Fibroblast of lung (primary cell): ENCODE data around the gene CFLAR. TPM values are rescaled to one million over a fixed set of nuclear protein-coding genes. Genes with fewer than 3 reads are reported as not detected.

Experiments
- DNase-seq, 2 donors: peaks; one replicate each; pipeline versions ENCODE4 v3.0.0 to v3.0.0-alpha.2; 2010; ENCODE audit warnings: low read depth in 2 of 2
- H2AFZ ChIP-seq: 2 replicates; pipeline ENCODE4 v1.5.1; 2012; ENCODE audit warnings: low read length, control low read depth, inconsistent platforms
- H3K27ac ChIP-seq: 2 replicates; pipeline ENCODE4 v1.5.1; 2011; ENCODE audit warnings: low read length, control low read depth; ENCODE audit not compliant: insufficient read depth
- H3K27me3 ChIP-seq: 2 replicates; pipeline ENCODE4 v1.5.1; 2011; ENCODE audit warnings: mild to moderate bottlenecking, low read length; ENCODE audit not compliant: control insufficient read depth, insufficient read depth
- H3K36me3 ChIP-seq: 2 replicates; pipeline ENCODE4 v1.5.1; 2011; ENCODE audit warnings: low read length; ENCODE audit not compliant: control insufficient read depth, insufficient read depth
- H3K4me1 ChIP-seq: 2 replicates; pipeline ENCODE4 v1.5.1; 2011; ENCODE audit warnings: low read length; ENCODE audit not compliant: control insufficient read depth, insufficient read depth; ENCODE audit errors: extremely low read depth
- H3K4me2 ChIP-seq: 2 replicates; pipeline ENCODE4 v1.5.1; 2011; ENCODE audit warnings: low read length, control low read depth; ENCODE audit not compliant: insufficient read depth; ENCODE audit errors: extremely low read depth
- H3K4me3 ChIP-seq, 4 experiments: fragments of 200-600 bp in 1 of 4; sonication (generic) in 1 of 4; replicated peaks in 1 of 4; 2 replicates each; pipeline ENCODE4 v1.5.1; 2011 to 2016; ENCODE audit warnings: low read length in 4 of 4, low read depth in 3 of 4, mild to moderate bottlenecking in 3 of 4, control low read depth in 2 of 4, inconsistent platforms in 1 of 4, mixed read lengths in 1 of 4; ENCODE audit not compliant: insufficient read depth in 1 of 4; ENCODE audit errors: control extremely low read depth in 1 of 4
- H3K79me2 ChIP-seq: 2 replicates; pipeline ENCODE4 v1.5.1; 2012; ENCODE audit warnings: mild to moderate bottlenecking, low read length, inconsistent platforms; ENCODE audit not compliant: control insufficient read depth, insufficient read depth
- H3K9ac ChIP-seq: 2 replicates; pipeline ENCODE4 v1.5.1; 2011; ENCODE audit warnings: mild to moderate bottlenecking, low read length, control low read depth; ENCODE audit not compliant: insufficient read depth
- H3K9me3 ChIP-seq: 2 replicates; pipeline ENCODE4 v1.5.1; 2012; ENCODE audit warnings: low read depth, low read length; ENCODE audit not compliant: control insufficient read depth, insufficient read depth
- H4K20me1 ChIP-seq: 2 replicates; pipeline ENCODE4 v1.5.1; 2011; ENCODE audit warnings: low read length; ENCODE audit not compliant: control insufficient read depth, insufficient read depth; ENCODE audit errors: extremely low read depth
- EZH2 ChIP-seq: IDR thresholded peaks from 2 replicates; pipeline ENCODE4 v1.5.1; 2012; ENCODE audit warnings: low read length, control low read depth, mild to moderate bottlenecking; ENCODE audit errors: missing control alignments
- polyA plus RNA-seq, 2 donors: library from polyadenylated mRNA; depleted of rRNA in 1 of 2; stranded (reverse) in 1 of 2; unstranded in 1 of 2; fragments of >200 nt; gene quantifications; 2 replicates each; pipeline ENCODE4 v1.2.1, GENCODE V29; 2011 to 2012; ENCODE audit warnings: missing spikeins in 1 of 2
- total RNA-seq: library from RNA; depleted of rRNA; stranded (reverse); fragments of >200 nt; gene quantifications from 2 replicates; pipeline ENCODE4 v1.2.1, GENCODE V29; 2014
- TF ChIP-seq, protein P1 (sequence below), 2 donors: IDR thresholded peaks in 1 of 2; conservative IDR thresholded peaks in 1 of 2; 1 replicate in 1 of 2; 2 replicates in 1 of 2; pipeline ENCODE4 v1.5.1; 2011 to 2012; ENCODE audit warnings: low read length in 2 of 2, control low read depth in 1 of 2, inconsistent platforms in 1 of 2, low read depth in 1 of 2, mild to moderate bottlenecking in 1 of 2

The CFLAR gene
- total and polyA plus RNA-seq, 2 donors (not counting 1 experiment from before 2014, with no cell fraction given), result 39.3 to 80.4 TPM

DNA sequence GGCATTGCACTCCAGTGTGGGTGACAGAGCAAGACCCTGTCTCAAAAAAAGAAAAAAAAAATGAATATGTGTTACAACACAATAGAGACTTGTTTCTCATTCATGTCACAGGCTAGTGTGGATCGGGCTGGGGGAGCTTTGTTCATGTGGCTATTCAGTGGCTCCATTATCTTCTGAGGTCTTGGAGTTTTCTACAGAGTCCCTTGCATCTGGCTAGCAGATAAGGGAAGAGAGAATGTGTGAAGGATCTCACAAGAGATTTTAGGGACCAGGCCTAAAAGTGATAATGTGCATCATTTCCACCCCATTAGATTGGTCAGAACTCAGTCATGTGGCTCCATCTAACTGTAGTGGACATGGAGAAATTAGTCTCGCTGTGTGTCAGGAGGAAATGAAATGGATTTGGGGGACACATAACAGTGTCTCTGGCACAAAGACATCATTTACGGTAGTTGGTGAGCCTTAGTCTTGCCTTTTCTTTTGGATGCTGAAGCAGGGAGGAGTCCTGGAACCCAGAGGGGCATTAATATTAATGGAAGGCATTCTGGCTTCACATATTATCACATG lies 34.6 kb downstream of the CFLAR start:
- no peak overlapping the region for H3K4me3 ChIP-seq
- peak overlapping the region; percentile 42 for H3K4me2 ChIP-seq
- H4K20me1 ChIP-seq, result no peaks in the 10 kb centered on the region
- peaks cover 2% of the 10 kb centered on the region for H3K36me3 ChIP-seq
- peak overlapping the region; percentile 6 for H3K9ac ChIP-seq
- TF ChIP-seq, protein P1, sequence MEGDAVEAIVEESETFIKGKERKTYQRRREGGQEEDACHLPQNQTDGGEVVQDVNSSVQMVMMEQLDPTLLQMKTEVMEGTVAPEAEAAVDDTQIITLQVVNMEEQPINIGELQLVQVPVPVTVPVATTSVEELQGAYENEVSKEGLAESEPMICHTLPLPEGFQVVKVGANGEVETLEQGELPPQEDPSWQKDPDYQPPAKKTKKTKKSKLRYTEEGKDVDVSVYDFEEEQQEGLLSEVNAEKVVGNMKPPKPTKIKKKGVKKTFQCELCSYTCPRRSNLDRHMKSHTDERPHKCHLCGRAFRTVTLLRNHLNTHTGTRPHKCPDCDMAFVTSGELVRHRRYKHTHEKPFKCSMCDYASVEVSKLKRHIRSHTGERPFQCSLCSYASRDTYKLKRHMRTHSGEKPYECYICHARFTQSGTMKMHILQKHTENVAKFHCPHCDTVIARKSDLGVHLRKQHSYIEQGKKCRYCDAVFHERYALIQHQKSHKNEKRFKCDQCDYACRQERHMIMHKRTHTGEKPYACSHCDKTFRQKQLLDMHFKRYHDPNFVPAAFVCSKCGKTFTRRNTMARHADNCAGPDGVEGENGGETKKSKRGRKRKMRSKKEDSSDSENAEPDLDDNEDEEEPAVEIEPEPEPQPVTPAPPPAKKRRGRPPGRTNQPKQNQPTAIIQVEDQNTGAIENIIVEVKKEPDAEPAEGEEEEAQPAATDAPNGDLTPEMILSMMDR (conservative IDR thresholded peaks at IDR 0.05 in 1 of 2, IDR thresholded peaks at IDR 0.05 in 1 of 2; ENCODE audit: low read depth in 1 of 2, low read length in 2 of 2), result no peak
- TF ChIP-seq EZH2, result no peak
- H3K79me2 ChIP-seq, result peaks cover 2% of the 10 kb centered on the region
- H3K4me1 ChIP-seq, result peaks cover 25% of the 10 kb centered on the region
- H3K9me3 ChIP-seq, result no peaks in the 10 kb centered on the region
- H3K27ac ChIP-seq, result peak overlapping the region; percentile 69
- H2AFZ ChIP-seq, result no peak overlapping the region
- no peaks in the 10 kb centered on the region for H3K27me3 ChIP-seq
- DNase-seq, result no peak

- H4K20me1 ChIP-seq, result no peaks in the 10 kb centered on the region
- TF ChIP-seq, protein P1 (conservative IDR thresholded peaks at IDR 0.05 in 1 of 2, IDR thresholded peaks at IDR 0.05 in 1 of 2; ENCODE audit: low read depth in 1 of 2, low read length in 2 of 2), result no peak
- TF ChIP-seq EZH2, result no peak
- peak overlapping the region; percentile 69 for H3K27ac ChIP-seq
- peaks cover 2% of the 10 kb centered on the region for H3K79me2 ChIP-seq
- no peaks in the 10 kb centered on the region for H3K9me3 ChIP-seq
- peak overlapping the region; percentile 42 for H3K4me2 ChIP-seq
- no peak overlapping the region for H2AFZ ChIP-seq
- peak overlapping the region in 2 of 4 experiments; percentile 3 to 15 for H3K4me3 ChIP-seq
- H3K27me3 ChIP-seq, result no peaks in the 10 kb centered on the region
- peaks cover 3% of the 10 kb centered on the region for H3K36me3 ChIP-seq
- peaks cover 25% of the 10 kb centered on the region for H3K4me1 ChIP-seq
- peak; percentile 67 to 93 for DNase-seq
- peak overlapping the region; percentile 8 for H3K9ac ChIP-seq
Measured at GRCh38 chr2:201151127-201151981, 35.4 kb downstream of the CFLAR start.

DNA sequence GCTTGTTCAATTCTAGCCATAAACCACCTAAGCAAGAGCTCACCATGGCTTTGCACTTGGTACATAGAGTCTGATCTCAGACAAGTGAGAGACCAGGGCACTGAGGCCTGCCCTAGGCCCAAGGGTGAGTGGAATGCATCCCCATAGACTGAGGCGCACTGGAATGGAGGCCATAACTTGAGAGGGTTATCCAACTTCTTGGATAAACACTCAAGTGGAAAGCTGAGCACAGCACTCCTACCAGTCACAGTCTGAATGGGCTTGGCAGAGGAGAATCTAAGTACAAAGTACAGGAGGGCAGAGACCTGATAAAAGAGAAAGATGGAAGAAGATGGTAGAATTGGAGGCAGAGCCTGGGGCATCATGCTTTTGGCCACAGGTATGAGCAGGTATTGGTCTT lies 36.6 kb downstream of the CFLAR start:
- no peaks in the 10 kb centered on the region for H4K20me1 ChIP-seq
- H3K4me2 ChIP-seq, result no peak overlapping the region
- H3K79me2 ChIP-seq, result peaks cover 2% of the 10 kb centered on the region
- H2AFZ ChIP-seq, result no peak overlapping the region
- peaks cover 25% of the 10 kb centered on the region for H3K4me1 ChIP-seq
- DNase-seq, result no peak
- H3K27ac ChIP-seq, result peak overlapping the region; percentile 69
- no peak overlapping the region for H3K4me3 ChIP-seq
- no peaks in the 10 kb centered on the region for H3K27me3 ChIP-seq
- H3K9ac ChIP-seq, result no peak overlapping the region
- TF ChIP-seq EZH2, result no peak
- TF ChIP-seq, protein P1 (conservative IDR thresholded peaks at IDR 0.05 in 1 of 2, IDR thresholded peaks at IDR 0.05 in 1 of 2; ENCODE audit: low read depth in 1 of 2, low read length in 2 of 2), result no peak
- no peaks in the 10 kb centered on the region for H3K9me3 ChIP-seq
- H3K36me3 ChIP-seq, result peaks cover 5% of the 10 kb centered on the region
